Limb (tissue), 2 donors: ENCODE results near the gene CARMIL1.
A peak's percentile ranks its signal among the peaks of the same experiment; 100 is the strongest.
"Not testable (repeated sequence)": the region's sequence is repeated elsewhere in the genome, so short reads cannot be mapped to it uniquely, and the experiment has no call there.

Experiments used
- DNase-seq, 2 donors: peaks; one replicate each; pipeline ENCODE4 v3.0.0-alpha.2; 2016; ENCODE audit errors: extremely low spot score in 2 of 2

The CARMIL1 gene

DNA sequence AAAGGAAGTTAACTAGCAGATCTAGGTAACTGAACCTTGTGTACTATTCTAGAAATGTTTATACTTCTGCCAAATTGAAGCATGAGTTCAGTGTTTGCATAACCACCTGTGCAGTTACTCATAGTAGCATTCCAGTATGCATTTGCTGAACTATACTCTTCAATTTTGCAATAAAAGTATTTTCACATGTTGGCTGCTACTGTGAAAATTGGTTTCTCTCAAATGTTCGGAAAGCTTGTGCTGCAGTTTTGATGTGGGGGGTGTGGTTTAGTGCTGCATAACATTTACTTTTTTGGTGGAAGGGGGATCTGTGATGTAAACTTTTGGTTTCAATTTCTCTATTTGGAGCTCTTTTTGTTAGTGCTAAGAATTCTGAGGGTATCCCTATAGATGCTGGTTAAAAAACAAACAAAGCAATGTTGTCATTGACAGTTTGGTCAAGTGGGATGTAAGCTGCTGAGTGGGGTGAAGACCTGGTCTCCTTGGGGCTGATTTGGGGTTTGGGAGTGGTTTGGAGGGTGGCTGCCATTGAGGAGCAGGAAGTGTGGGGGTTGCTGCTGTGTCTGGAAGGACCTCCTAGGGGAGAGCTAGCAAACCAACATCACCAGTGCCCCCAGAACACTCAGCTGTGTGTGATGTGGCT, 87.8 kb downstream of the CARMIL1 start:
- no peak for DNase-seq

DNA sequence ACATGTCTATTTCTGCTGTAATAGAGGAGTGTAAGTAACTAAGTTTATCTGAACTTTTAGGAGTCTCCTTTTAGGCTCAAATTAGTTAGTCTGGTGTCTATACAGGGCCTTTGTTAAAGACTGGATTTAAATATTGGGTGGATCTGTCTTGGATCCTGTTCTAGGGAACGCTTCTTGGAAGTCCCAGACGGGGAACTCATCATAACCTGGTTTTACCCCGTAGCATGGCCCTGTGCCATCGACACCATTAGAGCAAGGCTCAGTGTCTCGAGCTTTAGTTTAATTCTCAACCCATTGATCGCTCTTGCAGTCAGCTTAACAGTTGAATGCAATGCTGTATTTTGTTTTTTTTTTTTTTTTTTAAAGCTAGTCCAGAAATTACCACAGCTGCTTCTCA, 89.9 kb downstream of the CARMIL1 start:
- peak in 1 of 2 donors; percentile 53 for DNase-seq

DNA sequence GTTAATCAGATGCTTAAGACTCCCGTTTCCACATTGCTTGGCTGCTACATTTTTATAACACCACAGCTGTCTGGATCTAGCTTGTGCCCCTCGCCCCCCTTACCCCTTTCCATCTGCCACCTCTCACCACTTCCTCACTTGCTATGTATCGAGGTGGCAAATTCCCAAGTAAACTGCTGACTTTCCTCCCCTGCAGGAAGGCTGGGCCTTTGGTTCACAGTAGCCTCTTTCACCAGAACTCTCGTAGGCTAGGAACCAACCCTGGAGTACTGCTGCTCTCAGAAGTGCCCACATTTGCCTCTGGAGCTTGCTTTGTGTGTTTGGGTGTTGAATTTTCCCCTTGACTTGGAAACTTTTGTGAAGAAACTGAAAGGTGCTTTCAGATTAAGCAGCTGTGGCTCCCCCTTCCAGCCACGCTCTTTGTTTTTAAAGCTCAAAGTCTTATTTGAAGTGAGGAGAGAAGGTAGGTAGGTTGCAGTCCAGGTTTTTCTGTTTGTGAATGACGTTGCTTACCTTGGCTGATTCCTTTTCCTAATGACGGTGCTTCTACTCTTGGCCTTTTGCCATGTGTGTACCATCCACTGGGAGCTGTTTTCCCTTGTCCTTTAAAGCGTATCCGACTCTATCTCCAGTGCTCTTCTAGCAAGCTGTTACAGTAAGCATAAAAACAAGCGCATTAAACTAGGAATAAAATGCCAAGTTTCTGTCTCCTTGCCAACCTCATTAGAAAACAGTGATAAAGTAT, 90.4 kb downstream of the CARMIL1 start:
- DNase-seq, result peak; percentile 70 to 79

DNA sequence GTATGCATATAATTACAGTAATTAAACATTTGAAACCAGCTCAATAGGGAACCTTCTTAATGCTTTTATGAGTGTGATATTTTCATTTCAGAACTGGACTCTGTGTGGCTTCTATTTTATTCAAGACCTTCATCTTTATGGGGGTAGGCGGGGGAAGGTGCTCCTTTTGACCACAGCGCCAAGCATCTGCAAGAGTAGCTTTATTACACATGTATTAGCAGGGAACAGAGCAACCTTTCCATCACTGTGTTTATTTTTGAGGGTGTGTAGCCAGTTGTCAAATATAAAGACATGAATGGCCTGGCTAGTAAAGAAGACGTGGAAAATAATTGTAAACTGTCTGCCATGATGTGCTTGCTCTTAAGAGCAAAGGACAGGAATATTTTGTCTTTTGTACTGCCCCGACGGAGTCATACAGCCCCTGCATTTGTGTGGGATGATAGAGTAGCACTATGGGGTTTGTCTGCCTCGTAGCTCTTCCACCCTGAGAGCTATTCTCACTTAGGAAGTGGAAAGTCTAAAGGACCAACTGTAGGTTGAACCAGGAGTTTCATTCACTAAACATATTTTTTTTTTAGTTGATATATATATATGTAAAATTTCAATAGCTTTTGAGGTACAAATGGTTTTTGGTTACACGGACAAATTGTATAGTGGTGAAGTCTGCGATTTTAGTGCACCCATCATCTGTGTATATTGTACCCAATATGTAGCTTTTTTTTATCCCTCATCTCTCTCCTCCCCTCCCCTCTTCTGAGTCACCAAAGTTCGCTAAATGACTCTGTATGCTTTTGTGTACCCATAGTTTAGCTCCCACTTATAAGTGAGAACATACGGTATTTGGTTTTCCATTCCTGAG, 91.2 kb downstream of the CARMIL1 start:
- DNase-seq, result no peak

DNA sequence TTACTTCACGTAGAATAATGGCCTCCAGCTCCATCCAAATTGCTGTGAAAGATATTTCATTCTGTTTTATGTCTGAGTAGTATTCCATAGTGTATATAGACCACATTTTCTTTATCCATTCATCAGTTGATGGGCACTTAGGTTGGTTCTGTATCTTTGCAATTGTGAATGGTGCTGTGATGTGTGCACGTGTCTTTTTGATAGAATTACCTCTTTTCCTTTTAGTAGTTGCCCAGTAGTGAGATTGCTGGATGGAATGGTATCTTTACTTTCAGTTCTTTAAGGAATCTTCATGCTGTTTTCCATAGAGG, 91.8 kb downstream of the CARMIL1 start:
- DNase-seq, result no peak

DNA sequence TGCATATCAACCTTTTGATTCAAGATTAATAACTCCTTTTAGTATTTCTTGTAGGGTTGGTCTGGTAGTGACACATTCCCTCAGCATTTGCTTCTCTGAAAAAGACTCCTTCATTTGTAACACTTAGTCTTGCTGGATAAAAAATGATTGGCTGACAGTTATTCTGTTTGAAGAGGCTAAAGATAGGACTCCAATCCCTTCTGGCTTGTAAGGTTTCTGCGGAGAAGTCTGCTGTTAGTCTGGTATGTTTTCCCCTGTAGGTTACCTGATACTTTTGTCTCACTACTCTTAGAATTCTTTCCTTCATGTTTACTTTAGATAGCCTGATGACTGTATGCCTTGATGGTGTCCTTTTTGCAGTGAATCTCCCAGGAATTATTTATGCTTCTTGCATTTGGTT, 96.0 kb downstream of the CARMIL1 start:
- no peak for DNase-seq

DNA sequence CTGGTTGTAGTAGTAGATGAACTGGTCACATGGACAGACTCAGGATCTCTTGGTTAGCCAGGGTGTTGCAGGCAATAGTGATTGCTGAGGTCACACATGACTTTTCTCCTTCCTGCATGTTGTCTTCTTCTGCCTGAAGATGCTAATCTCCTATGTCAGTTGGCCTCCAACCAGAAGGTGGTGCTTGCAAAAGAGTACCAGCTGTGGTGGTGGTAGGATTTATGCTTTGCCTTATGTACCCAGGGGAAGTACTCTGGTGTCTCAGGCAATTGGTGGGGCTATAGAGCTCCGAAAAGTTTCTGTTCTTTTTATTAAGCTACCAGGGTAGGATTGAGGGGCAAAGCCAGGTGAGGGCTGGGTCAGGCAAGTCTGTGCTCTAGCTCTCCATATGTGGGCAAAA, 98.5 kb downstream of the CARMIL1 start:
- DNase-seq, result no peak

DNA sequence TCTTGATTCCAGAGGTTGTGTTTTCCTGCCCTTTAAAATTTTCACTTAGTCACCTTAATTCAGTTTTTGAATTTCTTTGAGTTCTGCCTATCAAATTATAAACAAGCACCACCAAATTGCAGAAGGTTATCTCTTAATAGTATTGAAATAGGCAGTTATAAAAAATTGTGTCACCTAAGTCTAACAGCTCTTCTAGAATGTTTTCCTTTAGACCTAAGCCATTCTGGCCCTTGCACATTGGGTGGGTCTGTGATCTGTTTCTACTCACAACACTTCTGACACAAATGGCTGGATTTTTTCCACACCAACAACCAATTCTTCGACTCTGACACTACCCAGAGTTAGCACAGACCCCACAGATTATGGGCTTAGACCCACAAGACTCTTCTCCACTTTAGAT, 101.9 kb downstream of the CARMIL1 start:
- DNase-seq, result no peak

DNA sequence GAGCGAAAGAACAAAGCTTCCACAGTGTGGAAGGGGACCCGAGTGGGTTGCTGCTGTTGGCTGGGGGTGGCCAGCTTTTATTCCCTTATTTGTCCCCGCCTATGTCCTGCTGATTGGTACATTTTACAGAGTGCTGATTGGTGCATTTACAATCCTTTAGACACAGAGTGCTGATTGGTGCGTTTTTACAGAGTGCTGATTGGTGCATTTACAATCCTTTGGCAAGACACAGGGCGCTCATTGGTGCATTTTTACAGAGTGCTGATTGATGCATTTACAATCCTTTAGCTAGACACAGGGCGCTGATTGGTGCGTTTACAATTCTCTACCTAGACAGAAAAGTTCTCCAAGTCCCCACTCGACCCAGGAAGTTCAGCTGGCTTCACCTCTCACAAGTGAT, 103.3 kb downstream of the CARMIL1 start:
- not testable (repeated sequence) for DNase-seq

DNA sequence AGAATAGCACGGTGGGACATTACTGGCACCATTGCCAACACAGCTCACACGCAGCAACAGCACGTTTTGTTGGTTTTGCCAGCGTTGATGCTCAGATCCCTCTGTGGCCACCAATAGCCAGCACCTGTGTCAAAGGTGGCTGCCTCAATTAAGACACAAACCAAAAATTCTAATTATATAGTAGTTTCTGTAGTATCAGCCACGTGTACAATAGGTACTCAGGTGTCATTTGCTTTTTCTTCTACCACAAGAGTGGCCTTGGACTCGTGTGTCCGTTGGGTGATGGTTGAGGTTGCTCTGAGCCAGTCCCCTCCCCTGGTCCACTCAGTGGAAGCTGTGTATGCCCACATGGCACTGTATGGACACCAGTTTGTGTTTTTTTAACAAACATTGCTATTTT, 105.1 kb downstream of the CARMIL1 start:
- no peak for DNase-seq

DNA sequence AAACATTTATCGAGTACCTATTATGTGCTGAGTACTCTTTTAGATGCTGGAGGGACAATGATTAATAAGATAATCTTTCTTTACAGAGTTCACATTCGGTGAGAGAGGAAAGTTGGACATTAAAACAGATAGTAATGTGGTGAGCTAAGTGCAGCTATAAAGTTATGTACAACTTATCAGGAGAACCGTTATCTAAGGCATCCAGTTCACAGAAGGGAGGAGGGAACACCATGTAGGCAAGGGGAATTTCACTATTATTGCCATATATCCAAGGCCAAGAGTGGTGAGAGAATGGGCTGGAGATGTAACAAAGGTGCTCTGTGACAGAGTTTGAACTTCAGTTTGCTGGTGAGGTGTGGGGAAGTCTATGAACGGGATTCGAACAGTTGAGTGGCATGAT, 105.8 kb downstream of the CARMIL1 start:
- DNase-seq, result no peak

DNA sequence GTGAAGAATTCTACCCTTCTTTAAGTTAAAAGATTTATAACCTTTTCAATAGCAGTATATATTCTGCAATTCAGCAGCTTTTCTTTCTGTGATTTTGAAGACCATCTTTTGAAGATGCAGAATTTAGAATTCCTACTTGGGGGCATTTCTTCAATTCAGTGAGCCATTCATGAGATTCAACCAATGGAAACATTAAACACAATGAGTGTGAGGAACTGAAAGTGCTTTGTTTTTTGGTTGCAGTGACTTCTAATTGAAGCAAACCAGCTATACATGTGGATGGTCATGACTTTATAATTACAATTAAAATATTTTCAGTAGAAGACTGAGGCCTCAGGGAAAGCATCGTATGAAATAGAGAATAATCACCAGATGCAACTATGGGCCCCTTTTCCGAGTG, 108.3 kb downstream of the CARMIL1 start:
- DNase-seq, result no peak

DNA sequence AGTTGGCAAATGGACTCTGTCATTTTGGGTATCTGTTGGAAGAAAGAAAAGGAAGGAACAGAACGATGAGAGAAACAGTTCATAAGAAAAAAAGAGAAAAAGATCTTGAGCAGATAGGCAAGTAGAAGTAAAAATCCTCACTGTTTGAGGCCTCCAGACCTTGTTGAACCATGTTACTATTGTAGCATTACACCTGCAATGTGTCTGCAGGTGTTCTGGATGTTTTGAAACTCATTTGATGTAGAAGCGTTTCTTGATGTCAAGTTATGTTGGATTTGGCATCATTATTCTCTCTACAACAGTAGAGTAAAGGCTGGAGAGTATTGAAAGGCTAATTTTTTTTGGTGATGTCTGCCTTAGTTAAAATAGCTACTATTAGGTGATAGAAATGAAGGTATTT, 108.7 kb downstream of the CARMIL1 start:
- DNase-seq, result no peak

DNA sequence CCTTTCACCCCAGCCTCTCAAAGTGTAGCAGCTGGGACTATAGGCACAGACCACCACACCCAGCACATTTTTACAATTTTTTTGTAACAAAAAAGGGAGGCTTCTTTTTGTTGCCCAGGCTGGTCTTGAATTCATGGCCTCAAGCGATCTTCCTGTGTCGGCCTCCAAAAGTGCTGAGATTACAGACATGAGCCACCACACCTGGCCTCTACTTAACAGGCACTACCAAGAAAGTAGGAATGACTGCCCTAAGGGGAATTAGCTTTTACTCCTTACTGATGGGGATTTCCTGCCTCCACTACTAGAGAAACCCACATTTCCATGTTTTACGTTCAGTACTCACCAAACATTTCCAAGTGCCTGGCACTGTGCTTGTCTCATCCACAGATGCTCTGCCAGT, 109.6 kb downstream of the CARMIL1 start:
- DNase-seq, result no peak

DNA sequence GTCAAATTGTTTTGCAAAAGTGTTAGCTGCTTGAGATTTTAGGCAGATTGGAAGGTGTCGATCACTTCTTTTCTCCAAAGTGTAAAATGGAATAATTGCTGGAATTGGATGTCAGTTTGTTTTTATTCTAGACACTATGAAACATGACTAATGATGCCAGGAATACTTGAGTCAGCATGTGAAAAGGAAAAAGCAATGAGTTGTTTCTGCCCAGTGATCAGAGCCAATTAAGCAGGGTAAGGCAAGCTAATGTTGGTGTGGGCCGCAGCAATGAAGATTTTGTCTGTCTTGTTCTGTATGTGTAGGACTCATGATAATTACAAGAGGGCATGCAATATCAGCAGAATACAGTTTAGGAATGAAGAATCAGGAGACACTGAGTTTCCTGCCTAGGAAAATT, 110.3 kb downstream of the CARMIL1 start:
- no peak for DNase-seq

DNA sequence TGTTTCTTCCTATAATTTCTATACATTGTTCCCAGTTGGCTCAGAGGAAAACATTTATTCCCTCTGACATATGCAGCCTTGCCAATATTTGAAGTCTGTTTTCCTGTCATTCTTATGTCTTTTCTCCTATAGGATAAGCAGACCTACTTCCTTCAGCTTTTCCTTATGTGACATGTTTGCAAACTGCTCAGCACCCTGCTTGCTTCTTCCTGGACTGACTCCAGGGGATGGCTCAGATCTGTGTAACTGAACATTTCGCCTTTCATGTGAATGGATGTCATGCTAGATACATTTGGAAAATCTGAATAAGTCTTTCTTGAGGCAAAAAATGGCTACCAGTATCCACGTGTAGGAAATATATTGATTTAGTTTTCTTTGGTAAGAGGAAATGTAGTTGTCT, 113.2 kb downstream of the CARMIL1 start:
- DNase-seq, result no peak

DNA sequence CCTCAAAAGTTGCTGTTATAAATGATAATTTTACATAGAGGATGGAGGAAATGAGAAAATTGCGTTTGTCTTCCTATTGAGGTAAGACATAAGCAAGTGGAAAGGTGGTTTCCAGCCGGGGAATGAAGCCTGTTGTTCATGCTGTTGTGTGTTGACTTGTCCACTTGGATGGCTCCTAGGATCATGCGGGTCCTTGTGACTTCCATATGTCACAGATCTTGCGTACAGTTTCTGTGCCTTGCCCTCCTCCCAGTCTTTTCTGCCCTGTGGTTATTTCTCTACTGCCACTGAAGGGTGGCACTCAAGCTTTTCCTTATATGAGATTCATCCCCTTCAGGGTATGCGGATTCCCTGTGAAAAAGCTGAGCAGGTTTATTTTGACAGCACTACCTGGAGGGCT, 116.6 kb downstream of the CARMIL1 start:
- no peak for DNase-seq

DNA sequence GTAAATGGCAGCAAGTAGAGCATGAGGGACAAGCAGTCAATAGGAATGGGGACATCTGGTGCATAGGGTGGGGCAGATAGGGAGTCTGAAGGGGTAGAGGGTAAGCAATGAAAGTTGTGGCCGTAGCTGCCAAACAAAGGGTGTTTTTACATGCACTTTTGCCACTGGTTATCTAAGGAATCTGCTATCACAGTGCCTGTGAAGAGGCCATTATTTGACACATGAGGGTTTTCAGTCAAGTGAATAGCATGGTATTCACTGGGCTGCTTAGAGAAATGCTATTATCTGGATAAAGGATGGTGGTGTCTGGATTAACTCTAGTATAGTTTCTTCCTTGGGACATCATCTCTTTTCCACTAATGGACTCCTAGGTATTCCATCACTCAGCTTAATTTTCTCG, 118.2 kb downstream of the CARMIL1 start:
- DNase-seq, result no peak

DNA sequence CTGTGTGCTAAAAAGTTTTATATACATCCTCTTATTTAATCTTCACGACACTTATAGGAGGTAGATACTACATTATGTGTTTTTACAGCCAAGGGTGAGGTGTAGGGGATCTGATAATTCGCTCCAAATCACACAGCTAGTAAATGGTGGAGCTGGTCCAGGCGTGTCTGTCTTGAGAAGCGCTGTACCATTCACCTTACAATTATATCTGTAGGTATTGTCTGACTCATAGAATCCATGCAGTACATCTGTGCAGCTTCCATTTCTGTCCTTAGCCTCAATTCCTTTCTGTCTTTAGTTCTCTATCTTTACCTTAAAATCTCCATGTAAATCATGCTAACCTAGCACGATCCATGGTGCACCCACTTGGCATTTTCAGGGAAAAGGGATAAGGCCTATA, 120.7 kb downstream of the CARMIL1 start:
- no peak for DNase-seq

DNA sequence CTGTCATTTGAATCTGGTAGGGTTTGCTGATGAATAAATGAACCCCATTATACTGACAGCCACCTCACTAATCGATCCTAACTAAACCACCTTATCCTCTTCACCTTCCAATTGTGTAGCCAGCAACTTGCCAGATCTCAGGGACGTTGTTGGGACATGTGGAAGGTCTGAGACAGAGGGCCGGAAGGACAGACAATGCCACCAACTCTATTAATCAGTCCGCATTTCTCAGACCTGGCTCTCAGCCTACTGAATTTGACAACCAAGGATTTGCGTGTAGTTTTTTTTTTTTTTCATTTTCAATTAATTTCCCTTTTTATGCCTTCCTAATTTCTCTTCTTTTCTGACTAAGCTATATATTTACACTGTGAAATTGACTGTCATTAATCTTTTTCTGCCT, 122.5 kb downstream of the CARMIL1 start:
- DNase-seq, result no peak

DNA sequence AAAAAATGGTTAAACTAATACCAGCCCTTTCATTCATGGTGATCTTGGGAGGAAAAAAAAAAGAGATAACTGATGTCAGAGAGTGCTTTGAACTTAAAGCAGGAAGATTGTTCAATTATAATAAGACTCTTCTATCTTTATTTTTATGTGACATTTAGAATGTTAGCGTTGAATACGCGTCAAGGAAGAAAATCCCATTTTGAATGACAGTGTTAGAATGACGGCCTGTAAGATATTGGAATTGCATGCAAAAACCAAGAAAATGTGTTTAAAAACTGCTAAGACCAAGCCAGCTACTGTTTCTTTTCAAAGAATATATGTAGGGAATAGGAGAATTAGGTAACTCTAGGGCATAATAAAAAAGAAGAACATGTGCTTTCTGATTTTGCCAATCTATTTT, 123.0 kb downstream of the CARMIL1 start:
- no peak for DNase-seq

DNA sequence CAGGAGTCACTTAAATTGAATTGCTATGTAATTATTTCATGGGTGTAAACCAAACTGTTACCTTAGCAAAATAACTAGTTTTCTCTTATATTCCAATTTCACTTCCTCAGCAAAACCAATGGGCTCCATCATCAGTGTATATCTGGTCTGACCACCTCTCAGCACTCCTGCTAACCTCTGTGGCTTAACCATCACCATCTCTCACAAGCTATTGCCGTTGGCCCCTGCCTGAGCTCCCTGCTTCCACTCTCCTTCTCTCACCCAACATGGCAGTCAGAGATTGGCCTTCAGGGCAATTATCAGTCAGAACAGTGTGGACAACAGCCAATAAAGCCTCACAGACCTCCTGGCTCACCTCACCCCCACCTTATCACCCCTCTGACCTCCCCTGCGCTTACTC, 124.0 kb downstream of the CARMIL1 start:
- DNase-seq, result no peak

DNA sequence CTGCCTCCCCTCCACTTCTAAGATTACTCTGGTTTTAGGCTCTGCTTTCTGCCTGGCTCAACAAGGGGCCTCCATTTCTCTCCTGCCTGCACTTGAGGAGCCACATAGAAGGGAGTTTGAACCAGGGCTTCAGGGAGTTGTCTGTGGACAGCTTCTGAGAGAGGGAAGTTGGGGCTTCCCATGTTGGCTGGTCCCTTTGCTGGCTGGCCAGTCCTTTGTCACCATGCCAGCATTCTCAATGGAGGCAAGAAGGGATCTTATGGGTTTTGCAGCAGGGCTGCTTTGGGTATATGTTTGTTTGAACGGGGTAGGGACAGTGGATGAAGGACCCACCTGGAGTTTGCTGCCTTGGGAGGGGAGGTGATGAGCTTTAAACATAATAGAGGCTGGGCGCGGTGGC, 124.9 kb downstream of the CARMIL1 start:
- DNase-seq, result no peak
